GM10266 (cell line): Measurements from ENCODE around the gene COL9A2.

ENCODE experiments used
- DNase-seq: peaks from one replicate; pipeline ENCODE4 v3.0.0; 2012; ENCODE audit errors: extremely low spot score
- TF ChIP-seq, protein P1 (sequence below): IDR thresholded peaks from 2 replicates; pipeline ENCODE4 v1.5.1; 2012; ENCODE audit warnings: mild to moderate bottlenecking, low read depth; ENCODE audit not compliant: control insufficient read depth, insufficient read depth; ENCODE audit errors: missing control alignments

COL9A2 gene

DNA sequence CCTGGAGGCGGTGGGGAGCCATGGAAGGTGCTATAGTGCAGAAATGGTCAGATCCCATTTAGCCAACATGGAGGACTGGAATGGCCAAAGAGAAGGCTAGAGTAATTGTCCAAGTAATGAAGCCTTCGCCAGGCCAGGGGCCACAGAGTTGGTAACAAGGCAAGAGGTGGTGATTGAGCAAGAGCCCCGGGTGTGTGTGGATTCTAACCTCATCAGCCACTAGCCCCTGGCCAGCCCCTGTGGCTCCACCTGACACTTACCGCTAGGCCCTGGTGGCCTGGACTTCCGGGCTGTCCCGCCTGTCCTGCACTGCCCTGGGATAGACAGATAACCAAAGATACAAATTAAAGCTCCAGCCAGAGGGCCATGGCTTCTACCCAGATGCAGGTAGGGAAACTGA lies 9.9 kb downstream of the COL9A2 start:
- TF ChIP-seq, protein P1, sequence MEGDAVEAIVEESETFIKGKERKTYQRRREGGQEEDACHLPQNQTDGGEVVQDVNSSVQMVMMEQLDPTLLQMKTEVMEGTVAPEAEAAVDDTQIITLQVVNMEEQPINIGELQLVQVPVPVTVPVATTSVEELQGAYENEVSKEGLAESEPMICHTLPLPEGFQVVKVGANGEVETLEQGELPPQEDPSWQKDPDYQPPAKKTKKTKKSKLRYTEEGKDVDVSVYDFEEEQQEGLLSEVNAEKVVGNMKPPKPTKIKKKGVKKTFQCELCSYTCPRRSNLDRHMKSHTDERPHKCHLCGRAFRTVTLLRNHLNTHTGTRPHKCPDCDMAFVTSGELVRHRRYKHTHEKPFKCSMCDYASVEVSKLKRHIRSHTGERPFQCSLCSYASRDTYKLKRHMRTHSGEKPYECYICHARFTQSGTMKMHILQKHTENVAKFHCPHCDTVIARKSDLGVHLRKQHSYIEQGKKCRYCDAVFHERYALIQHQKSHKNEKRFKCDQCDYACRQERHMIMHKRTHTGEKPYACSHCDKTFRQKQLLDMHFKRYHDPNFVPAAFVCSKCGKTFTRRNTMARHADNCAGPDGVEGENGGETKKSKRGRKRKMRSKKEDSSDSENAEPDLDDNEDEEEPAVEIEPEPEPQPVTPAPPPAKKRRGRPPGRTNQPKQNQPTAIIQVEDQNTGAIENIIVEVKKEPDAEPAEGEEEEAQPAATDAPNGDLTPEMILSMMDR: no peak
- DNase-seq: no peak

DNA sequence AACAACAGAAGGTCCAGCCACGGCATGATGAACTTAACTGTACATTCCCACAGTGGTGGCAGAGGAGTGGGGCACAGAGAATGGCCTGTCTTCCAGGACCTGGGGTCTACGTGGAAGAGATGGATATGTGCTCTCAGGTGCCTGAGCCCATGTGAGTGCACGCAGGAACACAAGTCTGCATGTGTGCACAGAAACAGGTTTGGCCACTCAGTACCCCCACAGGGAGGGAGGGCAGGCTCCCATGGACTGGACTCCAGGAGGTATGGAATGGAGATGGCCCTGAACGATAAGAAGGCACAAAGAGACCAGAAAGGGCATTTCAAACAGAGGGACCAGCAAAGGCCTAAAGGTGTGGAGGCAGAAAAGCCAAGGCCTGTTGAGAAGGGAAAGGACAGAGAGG lies 10.8 kb downstream of the COL9A2 start:
- no peak for DNase-seq
- TF ChIP-seq, protein P1: no peak

DNA sequence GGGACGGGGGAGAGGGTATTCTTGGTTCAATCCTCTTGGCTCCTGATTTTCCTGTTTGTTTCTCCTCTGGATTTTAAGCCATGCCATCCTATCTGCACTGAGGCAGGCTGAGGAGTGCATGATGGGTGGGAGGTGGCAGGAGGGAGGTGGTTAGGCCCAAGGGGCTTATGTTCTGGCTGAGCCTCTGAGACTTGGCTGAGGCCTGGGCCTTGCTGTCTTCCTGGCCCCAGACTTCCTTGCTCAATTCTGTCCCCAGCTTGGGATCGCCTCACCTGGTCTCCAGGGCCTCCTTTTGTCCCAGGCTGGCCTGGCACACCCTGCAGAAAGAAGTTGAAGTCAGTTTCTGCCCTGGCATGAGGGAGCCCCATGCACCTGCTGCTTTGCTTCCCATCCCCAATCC lies 11.2 kb downstream of the COL9A2 start:
- TF ChIP-seq, protein P1: no peak
- DNase-seq: no peak

DNA sequence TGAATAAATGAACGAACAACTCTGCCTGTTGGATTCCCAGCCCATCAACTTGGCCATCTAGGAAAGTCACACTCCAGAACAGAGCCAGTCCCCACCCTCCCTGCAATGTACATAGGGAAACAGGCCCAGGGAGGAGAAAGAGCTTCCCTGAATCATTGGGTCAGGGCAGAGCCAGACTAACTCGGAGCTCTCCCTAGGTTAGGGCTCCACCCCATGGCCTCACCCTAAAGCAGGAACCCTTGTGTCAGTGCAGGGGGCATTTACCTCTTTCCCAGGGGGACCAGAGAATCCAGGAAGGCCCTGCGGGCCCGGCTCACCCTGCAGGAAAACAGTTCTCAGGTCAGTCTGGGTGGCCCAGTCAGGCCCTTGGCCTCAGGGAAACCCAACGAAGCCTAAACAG lies 11.6 kb downstream of the COL9A2 start:
- TF ChIP-seq, protein P1: no peak
- DNase-seq: no peak

DNA sequence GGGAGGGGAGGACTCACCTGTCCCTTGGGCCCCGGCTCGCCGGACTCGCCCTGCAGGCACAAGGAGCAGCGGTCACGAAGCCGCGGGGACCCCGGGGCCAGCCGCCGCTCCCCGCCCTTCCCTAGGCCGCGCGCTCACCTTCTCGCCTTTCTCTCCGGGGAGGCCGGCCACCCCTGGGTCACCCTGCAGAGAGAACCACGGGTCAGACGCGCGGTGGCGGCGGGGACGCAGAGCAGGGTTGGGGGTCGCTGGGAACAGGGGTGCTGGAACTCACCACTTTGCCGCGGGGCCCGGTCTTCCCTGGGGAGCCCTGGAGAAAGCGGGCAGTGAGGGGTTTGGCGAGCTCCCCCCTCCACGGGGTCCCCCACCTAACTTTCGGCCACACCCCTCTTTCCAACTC lies 13.3 kb downstream of the COL9A2 start:
- TF ChIP-seq, protein P1: no peak
- no peak for DNase-seq

DNA sequence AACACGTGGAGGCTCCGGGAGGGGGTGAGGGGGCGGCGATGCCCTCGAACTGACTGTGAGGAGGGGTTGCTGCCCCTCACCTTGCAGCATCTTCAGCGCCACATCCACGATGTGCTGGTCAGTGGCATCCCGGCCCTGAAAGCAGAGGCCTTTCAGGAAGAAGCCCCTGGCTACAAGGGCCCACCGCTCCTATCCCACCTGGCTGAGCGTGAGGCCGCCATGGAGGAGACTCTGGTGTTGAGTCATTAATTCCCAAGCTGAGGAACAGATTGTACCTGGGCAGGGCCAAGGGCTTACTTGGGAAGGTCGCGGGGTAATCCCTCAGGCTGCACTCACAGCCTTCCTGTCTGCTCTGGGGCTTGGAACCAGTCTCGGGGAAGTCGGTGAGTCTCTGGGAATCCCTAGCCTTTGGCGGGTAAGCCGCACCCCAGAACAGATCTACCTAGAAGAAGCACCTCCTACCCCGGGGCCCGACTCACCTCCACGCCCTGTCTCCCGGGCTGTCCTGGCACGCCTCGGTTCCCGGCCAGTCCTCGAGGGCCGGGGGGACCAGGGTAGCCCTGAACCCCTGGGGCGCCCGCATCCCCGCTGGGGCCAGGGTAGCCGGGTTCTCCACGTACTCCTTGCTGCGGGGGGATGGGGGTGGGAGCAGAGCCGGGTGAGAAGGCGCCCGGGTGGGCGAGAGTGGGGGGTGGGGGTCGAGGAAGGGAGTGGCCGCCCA lies 13.9 kb downstream of the COL9A2 start:
- DNase-seq: no peak
- TF ChIP-seq, protein P1: no peak

DNA sequence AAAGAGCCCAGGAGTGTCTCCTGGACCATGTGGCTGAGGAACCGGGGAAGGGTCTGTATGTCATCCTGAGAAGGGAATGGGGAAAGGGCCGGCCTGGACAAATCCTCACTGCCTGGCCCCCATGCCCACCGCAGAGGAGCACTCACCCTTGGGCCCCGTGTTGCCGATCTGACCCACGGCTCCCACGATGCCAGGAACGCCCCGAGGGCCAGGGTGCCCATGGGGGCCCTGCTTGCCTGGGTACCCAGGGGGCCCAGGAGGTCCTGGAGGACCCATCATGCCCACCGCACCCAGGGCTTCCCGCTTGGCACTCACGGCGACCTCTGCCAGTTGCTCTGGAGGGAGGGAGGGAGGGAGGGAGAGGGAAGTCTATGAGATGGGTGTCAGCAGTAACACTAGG lies 14.6 kb downstream of the COL9A2 start:
- TF ChIP-seq, protein P1: no peak
- DNase-seq: no peak
